Measurements from ENCODE around the gene UQCRHL. TPM values are rescaled to one million over a fixed set of nuclear protein-coding genes. Genes with fewer than 3 reads are reported as not detected.
"Not testable (repeated sequence)": the region's sequence is repeated elsewhere in the genome, so short reads cannot be mapped to it uniquely, and the experiment has no call there.

UQCRHL gene
- total RNA-seq: 1.3 TPM
- long read RNA-seq: 0 reads

DNA sequence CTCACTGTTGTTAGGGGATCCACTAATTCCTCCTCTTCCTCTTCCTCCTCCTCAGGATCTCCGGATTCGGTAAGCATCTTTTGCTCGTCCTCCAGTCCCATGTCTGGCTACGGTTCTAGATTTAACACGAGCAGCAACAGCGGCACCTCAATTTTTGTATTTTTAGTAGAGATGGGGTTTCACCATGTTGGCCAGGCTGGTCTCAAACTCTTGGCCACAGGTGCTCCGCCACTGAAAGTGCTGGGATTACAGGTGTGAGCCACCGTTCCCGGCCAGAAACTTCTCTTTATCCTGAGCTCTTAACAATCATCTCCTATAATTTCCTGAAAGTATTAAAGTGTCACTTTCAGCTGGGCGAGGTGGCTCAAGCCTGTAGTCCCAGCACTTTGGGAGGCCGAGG, at the start of gene UQCRHL:
TSS of gene UQCRHL (minus strand) at position 101 of the 400 bp plus-strand sequence. CDS start at position 101, 0 bp downstream.
- not testable (repeated sequence) for DNase-seq (ENCODE audit: low spot score)

DNA sequence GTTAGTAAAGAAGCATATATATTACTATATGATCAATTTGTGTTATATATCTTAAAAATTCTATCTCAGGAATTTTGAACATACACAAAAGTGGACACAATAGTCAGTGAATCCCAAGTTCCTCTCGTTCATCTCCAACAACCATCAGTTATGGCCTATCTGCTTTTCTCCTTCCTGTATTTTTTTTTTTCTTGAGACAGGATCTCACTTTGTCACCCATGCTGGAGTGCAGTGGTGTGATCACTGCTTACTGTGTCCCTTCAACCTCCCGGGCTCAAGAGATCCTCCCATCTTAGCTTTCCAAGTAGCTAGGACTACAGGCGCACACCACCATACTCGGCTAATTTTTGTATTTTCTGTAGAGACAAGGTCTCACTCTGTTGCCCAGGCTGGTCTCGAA, 49.4 kb upstream of the UQCRHL start:
- DNase-seq (ENCODE audit: low spot score): no peak

- DNase-seq (ENCODE audit: low spot score): peak; percentile 30
Observed at GRCh38 chr1:15852828-15853302, 45.4 kb upstream of the UQCRHL start.

DNA sequence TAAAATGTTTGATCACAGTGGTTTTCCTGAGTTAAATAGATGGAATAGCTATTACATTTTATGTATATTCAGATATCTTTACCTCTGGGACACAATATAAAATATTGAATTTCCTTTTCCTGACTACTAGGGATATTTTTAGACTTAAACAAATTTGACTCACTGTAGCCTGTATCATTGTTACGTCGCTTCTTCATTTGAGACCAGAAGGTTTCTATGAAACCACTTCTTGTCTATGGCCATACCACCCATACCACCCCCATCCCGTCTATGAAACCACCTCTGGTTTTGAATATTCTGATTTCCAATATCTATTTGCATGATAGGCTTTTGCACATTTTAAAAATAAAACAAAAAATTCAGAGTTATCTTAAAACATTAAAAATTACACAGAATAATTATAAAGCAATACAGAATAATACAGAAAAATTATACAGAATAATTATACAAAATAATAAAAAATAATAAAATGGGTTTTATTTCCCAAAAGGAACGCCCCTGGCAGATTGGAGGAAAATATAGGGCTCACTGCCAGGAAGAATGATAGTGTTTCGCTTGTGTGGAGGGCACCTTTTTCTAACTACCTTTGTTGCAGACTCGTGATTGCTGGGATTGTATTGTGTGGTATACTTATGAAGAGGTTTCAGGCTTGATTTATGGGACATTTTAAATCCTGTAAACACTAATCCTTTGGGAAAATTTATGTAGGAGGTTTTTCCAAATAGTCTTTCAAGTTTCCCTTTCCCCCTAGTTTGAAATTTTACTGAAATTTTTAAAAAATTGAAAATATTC, 44.8 kb upstream of the UQCRHL start:
- DNase-seq (ENCODE audit: low spot score): no peak

DNA sequence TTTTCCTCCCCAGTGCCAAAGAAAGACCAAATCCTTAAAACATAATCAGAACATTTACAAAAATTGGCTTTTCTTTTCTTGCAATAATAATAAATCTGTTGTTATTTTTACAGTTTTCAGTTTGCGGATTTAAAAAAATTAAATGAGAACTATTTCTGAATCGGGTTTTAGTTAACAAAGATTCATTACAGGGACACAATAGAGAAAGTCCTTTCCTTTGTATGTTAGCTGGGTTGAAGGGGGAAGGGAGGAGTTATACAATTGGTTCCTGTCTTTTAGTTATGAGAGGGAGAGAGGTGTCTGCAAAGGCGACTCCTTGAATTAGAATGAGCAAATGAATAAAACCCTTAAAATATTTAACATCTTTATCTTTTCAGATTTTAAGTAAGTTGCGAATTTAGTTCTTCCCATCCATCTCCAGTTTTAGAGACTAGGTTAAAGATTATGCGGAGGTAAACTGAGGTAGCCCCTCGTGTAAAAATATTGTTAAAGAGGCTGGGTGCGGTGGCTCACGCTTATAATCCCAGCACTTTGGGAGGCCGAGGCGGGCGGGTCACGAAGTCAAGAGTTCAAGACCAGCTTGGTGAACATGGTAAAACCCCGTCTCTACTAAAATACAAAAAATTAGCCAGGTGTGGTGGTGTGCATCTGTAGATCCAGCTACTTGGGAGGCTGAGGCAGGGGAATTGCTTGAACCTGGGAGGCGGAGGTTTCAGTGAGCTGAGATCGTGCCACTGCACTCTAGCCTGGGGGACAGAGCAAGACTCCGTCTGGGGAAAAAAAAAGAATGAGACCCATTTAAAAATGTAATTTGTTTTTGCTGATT, 44.0 kb upstream of the UQCRHL start:
- no peak for DNase-seq (ENCODE audit: low spot score)

GRCh38 chr1:15850471-15851001, 43.1 kb upstream of the UQCRHL start:
- no peak for DNase-seq (ENCODE audit: low spot score)

DNA sequence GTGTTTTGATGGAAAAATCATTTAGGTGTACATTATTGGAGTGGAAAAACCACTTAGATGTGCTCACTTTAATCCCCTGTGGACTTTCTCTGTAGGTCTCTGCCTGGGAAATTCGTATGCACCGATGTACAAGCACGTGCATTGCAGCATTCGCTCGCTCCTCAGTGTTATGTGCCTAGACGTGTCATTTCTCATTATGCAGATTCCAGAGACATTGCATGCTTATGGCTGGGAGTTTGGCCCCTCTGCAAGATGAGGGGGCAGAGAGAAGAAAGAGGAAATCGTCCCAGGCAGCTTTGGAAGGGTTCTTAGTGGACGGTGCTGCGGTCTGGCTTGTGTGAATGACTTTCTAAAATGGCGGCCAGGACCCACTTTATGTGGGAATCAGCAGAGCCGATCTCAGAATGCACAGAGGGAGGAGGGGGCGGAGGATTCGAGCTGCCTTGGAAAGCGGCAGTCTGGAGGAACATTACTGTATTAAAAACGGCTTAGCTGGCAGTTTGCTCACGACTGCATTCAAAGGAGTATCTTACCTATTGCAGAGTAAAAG, 42.4 kb upstream of the UQCRHL start:
- DNase-seq (ENCODE audit: low spot score): peak; percentile 83

- DNase-seq (ENCODE audit: low spot score): peak; percentile 93
Observed at GRCh38 chr1:15848929-15849774, 41.7 kb upstream of the UQCRHL start.

DNA sequence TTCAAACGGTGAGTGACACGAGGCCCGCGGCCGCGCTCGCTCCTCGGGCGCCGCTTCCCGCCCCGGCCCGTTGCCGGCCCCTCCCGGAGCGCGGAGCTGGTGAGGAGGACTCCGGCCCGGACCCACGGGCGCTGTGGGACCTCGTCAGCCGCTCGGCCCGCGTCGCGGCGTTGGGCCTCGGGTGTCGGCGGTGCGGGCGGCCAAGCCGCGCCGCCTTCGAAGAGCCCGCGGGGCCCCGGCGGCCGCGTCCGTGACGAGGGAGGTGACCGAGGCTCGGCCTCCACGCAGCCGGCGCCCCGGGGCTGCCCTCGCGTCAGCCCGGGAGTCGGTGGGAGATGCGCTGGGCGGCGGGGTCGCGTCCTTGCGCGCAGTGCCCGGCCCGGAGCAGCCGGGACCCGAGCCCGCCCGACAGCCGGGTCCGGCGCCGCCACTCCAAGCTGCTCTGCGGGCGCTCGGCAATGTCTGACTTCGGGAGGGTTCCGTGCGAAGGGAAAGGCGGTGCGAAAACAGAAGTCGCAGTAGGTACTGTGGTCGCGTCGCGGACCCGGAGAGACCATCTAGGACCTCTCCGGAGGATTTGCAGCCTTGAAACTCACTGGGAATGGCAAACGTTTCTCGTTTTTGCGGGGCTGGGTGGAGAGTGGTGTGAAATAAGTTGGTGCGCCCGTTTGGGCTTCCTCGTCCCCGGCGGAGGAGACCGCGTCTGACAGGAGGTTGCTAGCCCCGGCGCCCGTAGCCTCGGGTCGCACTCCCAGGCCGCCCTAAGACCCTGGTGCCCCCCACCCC, 40.9 kb upstream of the UQCRHL start:
- peak; percentile 90 for DNase-seq (ENCODE audit: low spot score)

DNA sequence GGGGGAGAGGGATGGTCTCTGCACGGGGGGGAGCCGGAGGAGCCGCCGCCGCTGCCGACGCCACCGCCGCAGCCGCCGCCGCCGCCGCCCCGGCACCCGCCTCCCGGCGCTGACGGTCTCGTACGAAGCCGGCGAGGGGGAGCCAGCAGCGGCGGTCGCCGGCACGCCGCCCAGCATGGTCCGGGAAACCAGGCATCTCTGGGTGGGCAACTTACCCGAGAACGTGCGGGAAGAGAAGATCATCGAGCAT, 40.4 kb upstream of the UQCRHL start:
- DNase-seq (ENCODE audit: low spot score): no peak

- peak; percentile 100 for DNase-seq (ENCODE audit: low spot score)
Observed at GRCh38 chr1:15847100-15847892, 39.8 kb upstream of the UQCRHL start, which contains the start of gene SPEN. Gene SPEN, plus strand, starts transcription at chr1:15847707. Its CDS starts 361 bp downstream, at chr1:15848068.

DNA sequence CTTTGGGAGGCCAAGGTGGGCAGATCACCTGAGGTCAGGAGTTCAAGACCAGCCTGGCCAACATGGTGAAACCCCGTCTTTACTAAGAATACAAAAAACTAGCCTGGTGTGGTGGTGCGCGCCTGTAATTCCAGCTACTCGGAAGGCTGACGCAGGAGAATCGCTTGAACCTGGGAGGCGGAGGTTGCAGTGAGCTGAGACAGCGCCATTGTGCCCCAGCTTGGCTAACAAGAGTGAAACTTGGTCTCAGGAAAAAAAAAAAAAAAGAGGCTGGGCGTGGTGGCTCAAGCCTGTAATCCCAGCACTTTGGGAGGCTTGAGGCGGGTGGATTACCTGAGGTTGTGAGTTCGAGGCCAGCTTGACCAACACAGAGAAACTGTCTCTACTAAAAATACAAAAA, 38.6 kb upstream of the UQCRHL start:
- DNase-seq (ENCODE audit: low spot score): peak; percentile 39

GRCh38 chr1:15843826-15844572, 36.5 kb upstream of the UQCRHL start:
- DNase-seq (ENCODE audit: low spot score): no peak

GRCh38 chr1:15838721-15839120, 31.3 kb upstream of the UQCRHL start:
- DNase-seq (ENCODE audit: low spot score): no peak

GRCh38 chr1:15837931-15838330, 30.5 kb upstream of the UQCRHL start:
- DNase-seq (ENCODE audit: low spot score): peak; percentile 26

DNA sequence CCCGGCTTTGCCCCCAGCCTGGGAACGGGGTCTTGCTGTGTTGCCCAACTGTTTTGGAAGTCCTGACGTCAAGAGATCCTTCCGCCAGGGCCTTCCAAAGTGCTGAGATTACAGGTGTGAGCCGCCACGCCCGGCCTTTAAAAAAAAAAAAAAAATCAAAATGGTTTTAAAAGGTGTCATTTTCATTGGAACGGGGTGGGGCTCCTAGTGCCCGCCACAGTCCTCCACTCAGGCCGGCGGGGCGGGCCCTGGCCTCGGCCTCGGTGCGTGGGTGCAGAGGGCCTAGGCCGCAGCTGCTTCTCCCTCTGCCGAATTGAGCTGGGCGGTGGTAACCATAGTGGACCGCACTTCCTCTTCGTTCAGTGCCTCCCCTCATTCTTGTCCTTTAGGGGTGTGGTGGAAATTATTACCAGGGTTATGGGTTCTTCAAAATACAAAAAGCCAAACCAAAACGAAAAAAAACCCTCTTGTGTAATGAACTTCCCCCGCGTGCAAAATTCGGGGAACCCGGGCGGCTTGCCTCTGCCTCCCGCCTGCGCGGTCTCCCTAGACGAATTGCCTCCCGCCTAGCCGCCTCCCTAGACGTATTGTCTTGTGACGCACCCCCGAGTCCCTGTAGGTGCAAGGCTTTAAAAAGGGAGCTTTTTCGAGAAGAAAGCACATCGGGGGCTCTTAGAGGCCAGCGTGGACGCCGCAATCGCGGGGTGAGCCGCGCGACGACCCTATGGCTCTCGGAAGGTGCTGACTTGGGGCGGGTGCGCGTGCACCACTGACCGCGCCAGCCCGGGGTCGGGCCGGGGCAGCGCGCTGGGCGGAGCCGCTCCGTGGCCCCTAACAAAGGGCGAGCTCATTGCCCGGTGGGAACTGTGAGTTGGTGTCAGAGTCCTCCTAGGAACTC, 29.6 kb upstream of the UQCRHL start:
- DNase-seq (ENCODE audit: low spot score): peak; percentile 89

- DNase-seq (ENCODE audit: low spot score): not testable (repeated sequence)
Observed at GRCh38 chr1:15836511-15836771, 29.0 kb upstream of the UQCRHL start.
